DMS 273 (cell line): ENCODE data around the gene SHISAL1.
"Not testable (repeated sequence)": the region's sequence is repeated elsewhere in the genome, so short reads cannot be mapped to it uniquely, and the experiment has no call there.

Experiments used
- DNase-seq: peaks from one replicate; lab custom pipeline; 2025; ENCODE audit not compliant: unreplicated experiment; lab: John Stamatoyannopoulos, UW

The SHISAL1 gene

DNA sequence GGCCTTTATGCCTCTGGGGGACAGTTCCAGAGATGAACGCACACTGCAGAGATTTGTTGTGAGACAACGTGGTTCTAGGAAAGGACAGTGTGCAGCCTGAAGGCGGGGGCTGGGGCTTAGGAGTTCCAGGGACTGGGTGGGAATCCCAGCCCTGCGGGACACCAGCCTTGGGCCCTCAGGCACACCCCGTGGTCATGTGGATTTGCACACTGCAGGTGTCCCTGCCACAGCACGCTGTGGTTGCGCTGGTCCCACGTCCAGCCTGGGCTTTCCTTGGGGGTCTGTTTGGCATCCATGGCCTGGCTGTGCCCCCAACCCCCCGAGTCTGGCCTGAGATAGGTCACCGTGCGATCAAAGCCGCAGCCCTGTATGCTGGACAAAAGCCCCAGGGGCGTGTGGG is 7.3 kb downstream of the SHISAL1 start:
- DNase-seq = no peak

DNA sequence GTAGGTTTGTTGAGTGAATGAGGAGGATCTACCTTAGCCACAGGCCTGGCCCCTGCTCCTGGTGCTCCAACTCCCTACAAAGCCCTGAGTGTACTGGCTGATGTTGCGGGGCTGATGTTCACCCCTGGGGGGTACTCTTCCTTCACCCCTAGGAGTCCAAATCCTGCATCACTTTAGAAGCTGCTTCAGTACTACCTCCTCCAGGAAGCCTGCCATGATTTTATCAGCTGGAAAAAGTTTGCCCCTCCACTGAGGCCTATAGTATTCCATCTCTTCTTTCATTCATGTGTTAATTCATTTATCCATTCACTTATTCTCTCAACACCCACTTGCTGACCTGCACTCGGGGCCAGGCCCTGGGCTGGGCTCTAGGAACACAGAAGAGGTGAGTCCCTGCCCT is 7.8 kb downstream of the SHISAL1 start:
- DNase-seq = no peak

DNA sequence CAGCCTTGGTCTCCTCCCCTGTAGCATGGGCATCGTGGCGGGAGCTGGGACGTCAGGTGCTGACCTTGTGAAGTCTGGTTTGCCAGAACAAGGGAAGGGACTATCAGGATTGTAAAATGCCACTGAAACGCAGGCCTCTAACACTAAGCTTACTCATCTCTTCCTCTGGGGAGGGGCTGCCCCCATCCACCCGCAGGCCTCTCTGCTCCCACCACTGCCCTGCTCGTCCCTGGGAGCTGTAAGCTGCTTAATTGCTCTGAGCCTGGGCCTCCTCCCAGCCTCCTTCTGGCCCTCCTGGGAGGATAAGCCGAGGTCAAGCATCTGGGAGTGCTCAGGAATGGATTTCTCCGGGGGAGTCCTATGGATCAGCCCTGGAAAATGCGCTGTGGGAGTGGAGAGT is 8.4 kb downstream of the SHISAL1 start:
- no peak for DNase-seq

GRCh38 chr22:44302363-44302762 is 10.4 kb downstream of the SHISAL1 start:
- not testable (repeated sequence) for DNase-seq

GRCh38 chr22:44301039-44301438 is 11.7 kb downstream of the SHISAL1 start:
- DNase-seq = no peak

DNA sequence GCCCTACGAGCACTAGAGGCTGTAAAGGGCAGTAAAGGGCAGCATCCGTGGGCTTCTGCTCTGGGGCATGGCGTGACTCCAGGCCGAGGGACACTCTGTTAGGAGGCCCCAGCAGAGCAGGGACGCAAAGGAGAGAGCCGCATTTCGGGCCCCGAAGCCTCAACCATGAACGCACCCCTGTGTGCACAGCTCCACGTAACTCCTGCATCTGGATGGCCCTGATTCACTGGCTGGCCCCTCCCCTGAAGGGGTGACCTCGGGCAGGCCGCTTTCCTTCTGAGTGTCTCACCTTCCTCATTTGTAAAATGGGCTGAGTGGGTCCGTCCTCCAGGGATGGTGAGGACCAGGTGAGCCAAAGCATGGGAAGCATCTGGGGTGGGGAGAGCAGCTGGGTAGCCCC is 13.6 kb downstream of the SHISAL1 start:
- no peak for DNase-seq

- DNase-seq = no peak
Observed at GRCh38 chr22:44298406-44299091, 14.2 kb downstream of the SHISAL1 start.

GRCh38 chr22:44297470-44298061 is 15.2 kb downstream of the SHISAL1 start:
- DNase-seq = no peak

DNA sequence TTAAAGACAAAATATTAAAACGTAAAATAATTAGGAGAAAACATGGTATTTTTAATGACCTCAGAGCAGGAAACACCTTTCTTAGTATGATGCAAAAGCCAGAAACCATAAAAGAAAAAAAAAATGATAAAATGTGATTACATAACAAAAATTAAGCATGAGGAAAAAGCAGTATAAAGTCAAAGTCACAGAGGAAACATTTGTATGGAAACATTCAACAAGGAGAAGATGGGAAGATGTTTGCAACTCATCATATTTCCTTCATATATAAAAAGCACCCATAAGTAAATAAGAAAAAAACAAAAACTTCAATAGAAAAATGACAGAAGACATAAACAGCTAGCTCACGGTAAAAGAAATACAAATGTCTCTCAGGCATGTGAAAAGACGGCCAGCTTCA is 17.3 kb downstream of the SHISAL1 start:
- DNase-seq = no peak

- peak; percentile 38 for DNase-seq
Observed at GRCh38 chr22:44293876-44294275, 18.9 kb downstream of the SHISAL1 start.

GRCh38 chr22:44293034-44293433 is 19.7 kb downstream of the SHISAL1 start:
- no peak for DNase-seq

GRCh38 chr22:44292521-44292920 is 20.2 kb downstream of the SHISAL1 start:
- DNase-seq = no peak

- DNase-seq = no peak
Observed at GRCh38 chr22:44291674-44292360, 20.9 kb downstream of the SHISAL1 start.

- DNase-seq = no peak
Observed at GRCh38 chr22:44291265-44291664, 21.5 kb downstream of the SHISAL1 start.

GRCh38 chr22:44289414-44290171 is 23.2 kb downstream of the SHISAL1 start:
- no peak for DNase-seq

DNA sequence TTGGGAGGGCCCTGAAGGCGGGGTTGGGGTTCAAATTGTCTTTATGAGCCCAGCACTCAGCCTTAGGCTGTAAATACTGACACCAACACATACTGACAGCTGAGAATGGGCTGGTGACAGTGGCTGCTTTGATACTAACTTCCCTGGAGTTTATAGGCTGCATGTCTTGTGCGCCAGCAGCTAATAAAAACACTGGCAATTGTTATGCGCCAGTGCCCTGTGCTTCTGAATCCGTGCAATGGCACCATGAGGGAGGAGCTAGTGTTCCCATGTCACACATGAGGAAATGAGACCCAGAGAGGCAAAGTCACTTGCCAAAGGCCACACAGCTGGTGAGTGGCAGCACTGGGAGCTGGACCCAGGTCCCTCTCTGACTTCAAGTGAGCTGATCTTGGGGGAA is 23.8 kb downstream of the SHISAL1 start:
- no peak for DNase-seq

- no peak for DNase-seq
Observed at GRCh38 chr22:44287741-44288140, 25.0 kb downstream of the SHISAL1 start.

- DNase-seq = no peak
Observed at GRCh38 chr22:44287121-44287693, 25.5 kb downstream of the SHISAL1 start.

GRCh38 chr22:44286646-44287045 is 26.1 kb downstream of the SHISAL1 start:
- peak; percentile 66 for DNase-seq

DNA sequence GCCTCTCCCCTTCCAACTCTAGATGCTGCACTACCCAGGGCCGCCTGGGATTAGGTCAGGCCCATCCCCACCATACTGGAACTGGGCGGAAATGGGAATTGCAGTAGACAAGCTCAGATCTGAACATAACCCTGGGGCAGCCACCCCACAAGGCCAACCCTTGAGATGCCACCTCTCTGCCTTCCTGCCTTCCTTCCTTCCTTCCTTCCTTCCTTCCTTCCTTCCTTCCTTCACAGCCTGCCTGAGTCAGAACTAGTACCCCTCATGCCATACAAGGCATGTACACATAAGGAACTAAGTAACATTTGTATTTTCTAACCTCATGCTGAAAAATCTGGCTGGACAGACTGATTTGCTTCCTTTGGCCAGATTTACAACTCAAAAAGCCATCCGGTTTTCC is 28.0 kb downstream of the SHISAL1 start:
- no peak for DNase-seq
